Bronchial epithelial cell (primary cell): ENCODE results near the gene EEF1AKMT2. TPM values are rescaled to one million over a fixed set of nuclear protein-coding genes. Genes with fewer than 3 reads are reported as not detected.

ENCODE experiments used
- DNase-seq: peaks from one replicate; pipeline ENCODE4 v3.0.0-alpha.2; 2010; ENCODE audit warnings: low read depth
- FAIRE-seq: peaks from 2 replicates; lab custom pipeline; 2011; peaks lifted over from hg19 to GRCh38; lab: Jason Lieb, UNC
- H3K27me3 ChIP-seq: 2 replicates; pipeline ENCODE4 v1.5.1; 2011; ENCODE audit warnings: low read length; ENCODE audit not compliant: control insufficient read depth, insufficient read depth
- H3K36me3 ChIP-seq: 2 replicates; pipeline ENCODE4 v1.5.1; 2011; ENCODE audit warnings: low read length; ENCODE audit not compliant: control insufficient read depth, insufficient read depth
- H3K4me3 ChIP-seq: 2 replicates; pipeline ENCODE4 v1.5.1; 2011; ENCODE audit warnings: mild to moderate bottlenecking, low read depth, low read length, control low read depth
- total RNA-seq: library from RNA; depleted of rRNA; stranded (reverse); fragments of >200 nt; gene quantifications from 2 replicates; pipeline ENCODE4 v1.2.1, GENCODE V29; 2014
- TF ChIP-seq, protein P1 (sequence below): IDR thresholded peaks from 2 replicates; pipeline ENCODE4 v1.5.1; 2011; ENCODE audit warnings: mild to moderate bottlenecking, moderate library complexity, low read length, control low read depth, inconsistent platforms; ENCODE audit not compliant: insufficient read depth, severe bottlenecking

The EEF1AKMT2 gene
- total RNA-seq, 1 donor from 2014 or later: 21.1 TPM

DNA sequence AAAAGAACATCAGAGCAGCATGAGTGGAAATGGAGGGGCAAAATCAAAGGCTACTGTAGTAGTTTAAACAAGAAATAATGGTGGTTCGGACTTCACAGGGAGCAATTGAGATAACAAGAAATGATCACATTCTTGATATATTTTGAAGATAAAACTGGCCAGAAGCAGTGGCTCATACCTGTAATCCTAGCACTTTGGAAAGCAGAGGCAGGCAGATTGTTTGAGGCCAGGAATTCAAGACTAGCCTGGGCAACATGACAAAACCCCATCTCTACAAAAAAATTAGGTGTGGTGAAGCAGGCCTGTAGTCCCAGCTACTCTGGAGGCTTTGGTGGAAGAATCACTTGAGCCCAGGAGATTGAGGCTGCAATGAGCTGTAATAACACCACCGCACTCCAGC, 22.9 kb downstream of the EEF1AKMT2 start:
- Histone ChIP-seq H3K27me3 (no peaks in the 10 kb centered on the region), H3K36me3 (no peaks in the 10 kb centered on the region), H3K4me3 (no peak overlapping the region)
- no peak for DNase-seq
- TF ChIP-seq, protein P1, sequence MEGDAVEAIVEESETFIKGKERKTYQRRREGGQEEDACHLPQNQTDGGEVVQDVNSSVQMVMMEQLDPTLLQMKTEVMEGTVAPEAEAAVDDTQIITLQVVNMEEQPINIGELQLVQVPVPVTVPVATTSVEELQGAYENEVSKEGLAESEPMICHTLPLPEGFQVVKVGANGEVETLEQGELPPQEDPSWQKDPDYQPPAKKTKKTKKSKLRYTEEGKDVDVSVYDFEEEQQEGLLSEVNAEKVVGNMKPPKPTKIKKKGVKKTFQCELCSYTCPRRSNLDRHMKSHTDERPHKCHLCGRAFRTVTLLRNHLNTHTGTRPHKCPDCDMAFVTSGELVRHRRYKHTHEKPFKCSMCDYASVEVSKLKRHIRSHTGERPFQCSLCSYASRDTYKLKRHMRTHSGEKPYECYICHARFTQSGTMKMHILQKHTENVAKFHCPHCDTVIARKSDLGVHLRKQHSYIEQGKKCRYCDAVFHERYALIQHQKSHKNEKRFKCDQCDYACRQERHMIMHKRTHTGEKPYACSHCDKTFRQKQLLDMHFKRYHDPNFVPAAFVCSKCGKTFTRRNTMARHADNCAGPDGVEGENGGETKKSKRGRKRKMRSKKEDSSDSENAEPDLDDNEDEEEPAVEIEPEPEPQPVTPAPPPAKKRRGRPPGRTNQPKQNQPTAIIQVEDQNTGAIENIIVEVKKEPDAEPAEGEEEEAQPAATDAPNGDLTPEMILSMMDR: no peak
- FAIRE-seq: no peak

DNA sequence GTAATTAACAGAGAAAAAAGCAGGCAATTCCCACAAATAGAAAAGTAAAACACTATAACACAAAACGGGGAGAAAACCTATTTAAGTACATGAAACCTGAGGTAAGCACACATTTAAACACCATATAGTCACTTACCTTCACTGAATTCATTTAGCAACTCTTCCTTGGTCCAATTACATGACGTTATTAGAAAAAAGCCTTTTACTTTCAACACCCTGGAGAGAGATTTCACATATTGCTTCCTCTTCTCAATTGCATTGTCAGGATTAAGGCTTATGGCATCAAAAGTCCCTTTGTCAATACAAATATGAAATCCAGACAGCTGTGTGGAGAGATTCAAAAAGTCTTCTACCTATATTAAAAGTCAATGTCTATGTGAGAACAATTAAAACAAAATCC, 26.4 kb downstream of the EEF1AKMT2 start:
- DNase-seq: no peak
- no peak overlapping the region for H3K4me3 ChIP-seq
- TF ChIP-seq, protein P1: no peak
- H3K27me3 ChIP-seq: no peaks in the 10 kb centered on the region
- H3K36me3 ChIP-seq: peaks cover 1% of the 10 kb centered on the region
- FAIRE-seq: no peak

DNA sequence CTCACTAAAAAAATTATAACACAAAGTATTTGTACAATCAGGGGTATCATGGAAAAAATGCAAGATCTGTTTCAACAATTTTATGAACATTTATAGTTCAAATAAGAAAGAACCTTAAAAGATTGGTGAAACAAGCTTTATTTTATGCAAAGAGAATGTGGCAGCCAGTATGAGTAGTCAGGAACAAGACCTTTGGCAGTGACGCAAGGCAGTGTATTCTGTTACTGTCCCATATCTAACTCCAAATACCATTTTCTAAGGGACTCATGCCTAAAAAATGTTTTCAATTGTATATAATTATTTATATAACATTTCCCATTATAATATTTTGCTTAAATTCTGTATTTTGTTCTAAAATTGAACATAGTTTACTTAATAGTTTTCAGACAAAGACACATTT, 28.4 kb downstream of the EEF1AKMT2 start:
- Histone ChIP-seq H3K4me3 (no peak overlapping the region), H3K27me3 (no peaks in the 10 kb centered on the region), H3K36me3 (peaks cover 2% of the 10 kb centered on the region)
- FAIRE-seq: no peak
- no peak for DNase-seq
- TF ChIP-seq, protein P1: no peak

DNA sequence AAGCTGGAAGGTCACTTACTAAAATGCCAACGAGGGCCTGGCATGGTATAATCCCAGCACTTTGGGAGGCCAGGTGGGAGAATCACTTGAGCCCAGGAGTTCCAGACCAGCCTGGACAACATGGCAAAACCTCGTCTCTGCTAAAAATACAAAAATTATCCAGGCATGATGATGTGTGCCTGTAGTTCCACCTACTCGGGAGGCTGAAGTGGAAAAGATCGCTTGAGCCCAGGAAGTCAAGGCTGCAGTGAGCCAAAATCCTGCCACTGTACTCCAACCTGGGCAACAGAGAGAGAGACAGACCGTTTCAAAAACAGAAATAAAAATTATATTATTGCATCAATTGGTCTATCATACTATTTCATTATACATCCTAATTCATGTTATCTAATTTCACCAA, 29.4 kb downstream of the EEF1AKMT2 start:
- DNase-seq: no peak
- Histone ChIP-seq H3K27me3 (no peaks in the 10 kb centered on the region), H3K4me3 (no peak overlapping the region), H3K36me3 (peaks cover 4% of the 10 kb centered on the region)
- no peak for FAIRE-seq
- TF ChIP-seq, protein P1: no peak

DNA sequence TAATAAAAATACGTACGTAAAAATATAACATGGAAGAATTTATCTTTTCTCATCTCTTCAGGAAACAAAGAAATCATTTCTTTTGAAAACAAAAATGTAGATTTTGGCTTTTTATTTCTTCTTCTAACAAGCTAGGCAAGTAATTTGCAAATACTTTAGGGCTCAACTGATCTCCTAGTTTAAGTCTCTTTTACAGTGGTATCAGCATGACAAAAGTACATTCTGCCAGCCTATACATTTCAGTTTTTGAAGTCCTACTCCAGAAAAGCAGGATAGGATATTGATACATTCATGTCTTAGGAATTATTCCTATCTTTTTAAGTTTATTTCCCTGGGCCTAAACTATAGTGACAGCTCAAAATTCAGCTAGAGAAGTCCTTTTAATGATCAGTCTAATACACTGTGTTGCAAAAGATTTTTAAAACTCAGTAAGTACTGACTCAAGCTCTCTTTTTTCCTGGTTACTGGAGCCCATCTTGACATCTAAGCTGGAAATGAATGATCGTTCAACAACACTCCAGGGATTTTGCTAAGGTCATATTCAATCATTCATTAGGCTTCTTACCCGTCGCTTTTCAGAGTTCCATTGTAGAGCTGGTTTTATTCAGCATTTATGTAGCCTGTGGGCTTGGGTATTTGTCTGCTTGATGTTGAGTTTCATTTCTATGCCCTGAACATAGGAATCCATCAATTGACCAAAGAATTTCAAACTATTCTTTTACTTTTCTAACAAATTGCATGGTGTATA, 35.4 kb downstream of the EEF1AKMT2 start:
- DNase-seq (no peak), FAIRE-seq (no peak)
- H3K36me3 ChIP-seq: peaks cover 4% of the 10 kb centered on the region
- no peaks in the 10 kb centered on the region for H3K27me3 ChIP-seq
- no peak overlapping the region for H3K4me3 ChIP-seq
- TF ChIP-seq, protein P1: no peak

DNA sequence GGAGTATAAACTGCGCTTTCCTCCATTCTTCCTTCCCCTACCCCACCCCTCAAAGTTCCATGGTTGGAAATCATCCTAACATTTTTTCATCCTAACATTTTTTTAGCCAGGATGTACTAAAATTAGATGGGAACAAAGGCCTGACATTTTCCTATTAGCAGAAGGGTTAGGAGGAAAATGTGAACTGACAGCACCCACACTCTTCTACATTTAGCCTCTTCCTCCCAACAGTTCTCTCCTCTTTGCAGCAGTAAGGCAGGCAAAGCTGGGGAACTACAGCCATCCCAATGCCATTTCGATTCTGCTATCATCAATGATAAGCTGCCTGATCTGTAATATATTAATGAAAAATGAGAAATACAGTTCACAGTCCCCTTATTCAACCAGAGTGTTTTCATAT, 36.1 kb downstream of the EEF1AKMT2 start:
- H3K27me3 ChIP-seq: no peaks in the 10 kb centered on the region
- H3K36me3 ChIP-seq: peaks cover 3% of the 10 kb centered on the region
- FAIRE-seq: no peak
- TF ChIP-seq, protein P1: no peak
- no peak for DNase-seq
- H3K4me3 ChIP-seq: no peak overlapping the region
